Activated T-cell treated with anti-CD3 and anti-CD28 coated beads for 24 hours (primary cell): Measurements from ENCODE around the gene NRP1.
"Not testable (repeated sequence)": the region's sequence is repeated elsewhere in the genome, so short reads cannot be mapped to it uniquely, and the experiment has no call there.

Experiments used
- DNase-seq: peaks from one replicate; pipeline ENCODE4 v3.0.0-alpha.2; 2020; ENCODE audit warnings: low read depth

NRP1 gene

DNA sequence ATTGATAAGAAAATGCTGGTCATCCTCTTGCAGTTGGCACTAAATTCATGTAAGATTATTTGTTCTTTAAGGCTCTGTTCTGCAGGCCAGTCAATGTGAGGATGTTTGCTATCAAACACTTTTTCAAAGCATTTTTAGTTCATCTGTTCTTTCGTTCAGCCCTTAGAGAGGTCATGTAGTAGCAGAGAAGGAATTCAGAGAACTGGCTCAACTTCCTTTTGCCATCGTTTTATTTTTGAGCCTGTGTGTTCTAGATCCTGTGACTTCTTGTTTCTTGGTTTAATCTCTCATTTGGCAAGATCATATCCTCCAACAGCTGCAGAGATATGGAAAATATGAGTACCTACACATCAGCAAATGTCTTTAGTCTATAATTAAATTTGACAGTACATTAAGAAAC is 184.3 kb downstream of the NRP1 start:
- no peak for DNase-seq

DNA sequence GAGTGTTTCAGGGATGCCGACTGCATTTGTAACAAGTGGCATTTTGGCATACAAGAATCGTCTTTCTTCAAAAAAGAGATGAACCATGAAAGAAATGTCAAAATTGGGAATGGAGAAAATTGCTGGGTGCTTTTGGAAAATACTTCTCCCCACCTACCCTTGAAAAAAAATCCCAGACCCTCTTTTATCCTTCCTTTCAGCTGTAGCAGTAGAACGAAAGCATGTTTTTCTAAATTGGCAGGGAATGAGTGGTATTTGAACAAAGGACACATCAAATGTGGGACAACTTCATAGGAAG is 187.5 kb downstream of the NRP1 start:
- no peak for DNase-seq

DNA sequence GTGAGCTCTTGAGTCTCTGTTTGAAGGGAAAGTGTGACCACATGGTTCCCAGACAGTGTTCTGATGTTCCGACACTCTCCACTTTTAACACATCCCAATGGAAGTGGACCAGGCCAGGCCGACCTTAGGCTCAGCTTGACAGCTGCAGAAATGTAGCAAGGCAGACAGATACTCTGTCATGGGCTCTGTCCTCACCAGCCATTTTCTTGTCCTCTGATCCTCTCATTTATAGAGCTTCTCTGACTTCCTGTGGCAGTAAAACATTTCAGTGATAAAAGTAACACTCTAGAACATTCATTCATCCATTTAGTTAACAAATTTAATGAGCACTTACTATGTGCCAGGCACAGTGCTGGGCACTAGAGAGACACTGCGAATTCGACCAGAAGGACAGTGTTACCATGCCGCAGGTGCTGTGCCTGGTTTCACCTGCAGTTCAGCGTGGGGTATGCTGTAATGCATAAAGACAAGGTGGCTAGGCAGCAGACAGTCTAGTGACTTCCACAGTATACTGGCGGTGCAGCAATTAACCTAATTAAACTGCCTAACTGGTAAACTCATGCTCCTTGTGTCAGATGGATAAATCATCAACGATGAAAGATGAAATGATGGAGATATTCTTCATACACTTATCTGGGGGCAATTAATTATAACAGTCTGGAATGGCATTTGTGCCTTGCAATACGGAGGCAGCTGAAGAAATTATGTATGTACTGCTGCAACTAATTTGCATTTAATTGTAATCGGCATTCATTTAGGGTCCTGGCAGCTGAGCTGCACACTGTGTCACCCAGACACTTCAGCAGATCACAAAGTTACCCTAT is 188.1 kb downstream of the NRP1 start:
- no peak for DNase-seq

DNA sequence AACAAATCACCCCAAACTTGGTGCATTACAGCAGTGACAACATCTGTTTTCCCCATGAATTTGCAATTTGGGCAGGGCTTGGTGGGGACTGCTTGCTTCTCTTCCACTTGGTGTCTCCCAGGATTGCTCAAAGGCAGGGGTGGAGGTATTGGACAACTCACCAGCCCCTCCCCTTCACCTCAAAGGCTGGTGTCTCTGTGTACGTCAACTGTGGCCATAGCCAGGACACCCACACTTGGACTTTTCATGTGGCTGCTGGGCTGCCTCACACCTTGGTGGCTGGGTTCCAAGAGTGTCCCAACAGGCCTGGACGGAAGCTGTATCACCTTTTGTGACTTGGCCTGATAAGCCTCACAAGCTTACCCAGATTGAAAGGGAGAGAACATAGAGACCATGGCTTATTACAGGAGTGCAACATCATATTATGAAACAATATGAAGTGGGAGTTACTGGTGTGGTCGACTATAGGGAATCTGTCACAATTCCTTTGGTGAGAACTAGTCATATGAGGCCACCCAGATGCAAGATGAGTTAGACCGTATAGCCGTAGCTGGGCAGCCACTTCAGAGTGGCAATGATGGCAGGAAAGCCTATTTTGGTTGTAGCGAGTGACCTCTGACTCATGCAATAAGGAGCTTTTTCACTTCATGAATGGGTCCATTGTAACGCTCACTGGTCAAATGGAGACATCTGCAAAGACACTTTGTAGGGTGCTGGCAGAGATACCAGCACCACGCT is 188.8 kb downstream of the NRP1 start:
- DNase-seq: no peak

DNA sequence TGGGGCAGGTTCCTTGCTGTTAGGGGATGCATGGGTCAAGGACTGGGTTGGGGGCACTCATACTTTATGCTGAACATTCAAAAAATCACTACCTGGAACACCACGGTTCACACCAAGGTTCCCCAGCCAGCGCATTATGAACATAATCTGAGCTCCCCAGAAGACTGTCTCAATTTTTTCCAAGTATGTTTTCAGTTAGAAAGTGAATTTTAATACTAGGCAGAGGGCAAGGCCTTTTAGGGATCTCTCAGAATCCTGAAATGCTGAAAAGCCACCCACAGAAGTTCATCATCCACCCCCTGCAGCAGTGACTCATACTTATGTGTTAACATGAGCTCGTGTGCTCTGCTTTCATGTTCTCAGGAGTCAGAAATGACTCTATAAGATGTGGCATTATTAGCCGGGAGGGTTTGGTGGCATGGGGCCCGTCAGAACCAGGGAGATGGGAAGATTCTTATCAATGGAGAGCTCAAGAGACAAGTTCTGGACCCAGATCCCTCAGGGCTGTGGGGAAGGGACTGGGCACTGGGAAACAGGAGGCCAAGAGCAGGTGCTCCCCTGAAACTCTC is 191.2 kb downstream of the NRP1 start:
- DNase-seq: peak; percentile 51

DNA sequence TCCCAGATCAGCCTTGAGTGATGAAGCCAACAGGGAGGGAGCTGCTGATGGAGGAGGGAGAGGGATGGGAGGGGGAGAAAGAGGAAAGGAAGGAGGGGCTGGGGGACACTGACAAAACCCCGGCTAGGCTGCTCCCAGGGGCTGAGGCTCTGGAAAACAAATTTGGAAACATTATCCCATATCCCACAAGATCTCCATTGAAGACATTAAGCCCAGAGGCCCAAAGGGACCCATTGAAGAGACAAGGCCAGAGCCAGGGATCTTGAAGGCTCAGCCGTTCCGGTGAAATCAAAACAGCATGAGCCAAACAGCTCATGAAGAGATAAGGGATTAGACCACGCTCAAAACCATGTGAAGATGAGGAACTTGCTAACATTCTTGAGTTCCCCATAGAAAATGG is 192.2 kb downstream of the NRP1 start:
- DNase-seq: no peak

DNA sequence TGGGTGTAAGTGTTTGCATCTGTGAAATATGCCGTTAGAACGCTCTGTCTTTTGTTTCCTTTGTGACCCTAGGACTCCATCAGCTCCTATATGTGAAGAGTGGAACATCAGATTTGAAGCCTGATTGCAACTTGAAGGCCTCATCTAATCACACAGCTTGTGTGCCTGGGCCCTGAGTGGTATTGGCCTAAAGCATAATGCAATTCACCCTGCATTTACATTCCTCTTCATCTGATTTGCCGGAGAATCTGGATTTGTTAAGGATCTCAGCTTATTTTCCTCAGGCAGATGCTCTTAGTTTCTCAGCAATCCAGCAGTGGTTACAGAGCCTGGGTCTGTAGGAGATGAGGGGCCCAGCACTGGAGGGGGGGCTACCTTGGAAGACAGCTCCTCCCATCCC is 193.2 kb downstream of the NRP1 start:
- no peak for DNase-seq

DNA sequence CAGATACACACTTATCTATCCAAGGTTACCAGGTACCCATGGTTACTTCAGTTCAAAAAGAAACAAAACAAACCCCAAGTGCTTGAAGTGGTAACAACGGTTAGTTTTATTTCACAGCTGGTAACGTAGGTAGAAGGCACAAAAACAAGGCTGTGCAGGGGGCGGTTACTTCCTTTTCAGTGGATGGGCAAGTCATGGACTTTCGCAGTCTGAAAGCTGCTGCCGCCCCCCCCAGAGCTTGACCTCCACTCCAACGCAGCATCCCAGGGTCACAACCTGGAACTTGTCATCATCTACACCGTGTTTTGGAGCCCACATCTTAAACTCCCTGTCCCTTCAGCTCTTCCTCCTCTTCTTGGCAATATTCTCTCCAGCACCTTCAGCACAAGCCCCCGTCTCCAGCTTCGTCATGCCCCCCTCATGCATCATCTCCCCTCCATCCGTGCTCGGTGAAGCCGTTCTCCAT is 195.3 kb downstream of the NRP1 start:
- peak; percentile 58 for DNase-seq

DNA sequence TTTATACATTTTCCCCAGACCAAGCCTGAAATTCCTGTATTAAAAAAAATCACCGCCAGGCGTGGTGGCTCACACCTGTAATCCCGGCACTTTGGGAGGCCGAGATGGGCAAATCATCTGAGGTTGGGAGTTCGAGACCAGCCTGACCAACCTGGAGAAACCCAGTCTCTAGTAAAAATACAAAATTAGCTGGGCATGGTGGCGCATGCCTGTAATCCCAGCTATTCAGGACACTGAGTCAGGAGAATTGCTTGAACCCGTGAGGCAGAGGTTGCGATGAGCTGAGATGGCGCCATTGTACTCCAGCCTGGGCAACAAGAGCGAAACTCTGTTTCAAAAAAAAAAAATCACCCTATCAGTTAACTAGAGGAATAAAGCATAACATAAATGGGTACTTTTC is 195.8 kb downstream of the NRP1 start:
- DNase-seq: not testable (repeated sequence)

DNA sequence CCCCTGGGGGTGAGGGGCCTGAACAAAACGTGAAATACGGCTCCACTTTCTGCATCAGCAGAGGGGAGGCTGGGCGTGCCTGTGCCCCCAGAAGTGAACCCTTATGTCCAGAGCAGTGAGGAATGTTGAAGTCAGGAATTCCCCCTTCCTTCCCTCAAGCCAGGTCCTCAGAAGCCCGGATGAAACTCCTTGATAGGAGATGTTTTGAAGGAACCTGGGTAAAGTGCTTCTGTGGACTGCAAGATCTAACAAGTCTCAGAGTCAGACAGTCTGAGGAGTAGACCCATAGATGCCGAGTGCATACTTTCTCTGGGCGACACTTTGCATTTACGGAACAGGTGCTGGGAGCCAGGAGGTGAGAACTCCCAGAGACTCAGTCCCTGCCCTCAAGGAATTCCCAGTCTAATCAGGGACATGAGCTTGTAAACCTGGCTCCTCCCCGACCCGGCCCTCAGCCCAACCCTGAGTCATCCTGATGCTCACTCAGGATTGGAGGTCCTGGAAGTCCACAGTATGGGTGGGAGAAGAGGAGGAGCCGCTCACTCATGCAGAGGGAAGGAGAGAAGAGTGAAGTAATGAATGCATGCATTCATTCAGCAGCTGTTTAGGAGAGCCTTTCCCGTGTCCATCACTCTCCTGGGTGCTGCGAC is 197.0 kb downstream of the NRP1 start:
- no peak for DNase-seq

DNA sequence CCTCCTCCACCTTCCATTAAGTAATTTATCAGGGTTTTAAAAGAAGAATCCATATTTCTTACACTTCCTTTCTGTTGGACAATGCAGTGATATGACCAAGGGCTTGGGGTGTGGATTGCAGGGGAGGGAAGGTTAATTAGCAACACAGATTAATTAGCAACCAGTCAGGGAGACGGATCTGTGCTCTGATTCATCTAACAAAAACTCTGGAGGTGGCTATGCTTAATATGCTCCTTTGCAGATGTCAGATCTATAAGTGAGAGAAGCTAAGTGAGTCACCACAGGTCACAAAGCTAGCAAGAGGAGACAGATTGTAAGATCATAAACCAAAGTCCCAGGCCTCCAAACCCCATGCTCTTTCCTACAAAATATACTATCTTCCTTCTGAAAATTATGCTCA is 197.7 kb downstream of the NRP1 start:
- no peak for DNase-seq

DNA sequence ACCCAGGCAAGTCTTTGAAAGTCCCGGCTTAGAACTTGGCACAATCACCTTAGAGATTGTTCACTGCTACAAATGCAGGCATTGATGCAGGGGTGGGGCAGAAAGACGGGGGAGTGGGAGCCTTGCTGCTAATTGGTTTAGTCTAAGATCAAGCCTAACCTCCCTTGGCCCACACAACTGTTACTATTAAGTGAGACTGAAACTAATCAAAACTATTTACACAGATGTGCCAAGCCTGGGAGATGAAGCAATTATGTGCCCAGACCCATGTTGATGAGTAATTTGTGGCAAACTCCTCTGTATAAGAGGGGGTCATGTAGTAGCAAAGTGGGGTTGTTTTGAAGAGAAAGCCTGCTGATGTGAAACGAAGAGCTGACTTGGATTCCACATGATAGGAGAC is 198.2 kb downstream of the NRP1 start:
- DNase-seq: no peak

DNA sequence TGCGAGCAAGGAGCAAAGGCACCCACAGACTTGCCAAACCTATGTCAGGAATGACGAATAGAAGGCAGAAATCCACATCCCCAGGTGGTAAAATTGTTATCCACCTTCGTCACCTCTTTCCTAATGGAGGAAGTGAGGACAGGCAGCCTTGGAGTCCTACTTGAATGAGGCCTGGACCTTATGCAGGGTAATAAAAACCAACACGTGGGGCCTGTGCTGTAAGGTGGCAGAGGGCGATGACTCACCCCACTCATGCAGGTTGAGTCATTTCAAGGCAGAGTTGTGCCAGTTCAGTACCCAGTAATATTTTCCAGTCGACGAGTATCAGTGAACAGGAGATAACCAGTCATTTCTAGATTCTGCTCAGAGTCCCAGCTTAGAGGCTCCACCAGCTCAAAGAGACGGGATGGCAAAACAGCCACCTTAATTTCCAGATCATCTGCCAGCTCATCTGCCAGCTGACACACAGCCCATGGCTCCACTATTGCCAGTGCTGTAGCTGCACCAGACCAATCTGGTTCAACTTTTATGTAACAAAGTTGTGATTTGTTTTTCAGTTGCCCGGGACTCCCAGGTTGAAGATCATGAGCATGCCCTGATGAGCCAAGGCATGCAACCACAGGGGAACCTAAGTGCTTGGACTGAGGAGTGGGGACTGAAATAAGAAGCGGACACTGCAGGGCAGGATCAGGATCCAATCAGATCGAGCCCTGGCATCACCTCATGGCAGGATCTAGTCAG is 200.3 kb downstream of the NRP1 start:
- peak; percentile 77 for DNase-seq

DNA sequence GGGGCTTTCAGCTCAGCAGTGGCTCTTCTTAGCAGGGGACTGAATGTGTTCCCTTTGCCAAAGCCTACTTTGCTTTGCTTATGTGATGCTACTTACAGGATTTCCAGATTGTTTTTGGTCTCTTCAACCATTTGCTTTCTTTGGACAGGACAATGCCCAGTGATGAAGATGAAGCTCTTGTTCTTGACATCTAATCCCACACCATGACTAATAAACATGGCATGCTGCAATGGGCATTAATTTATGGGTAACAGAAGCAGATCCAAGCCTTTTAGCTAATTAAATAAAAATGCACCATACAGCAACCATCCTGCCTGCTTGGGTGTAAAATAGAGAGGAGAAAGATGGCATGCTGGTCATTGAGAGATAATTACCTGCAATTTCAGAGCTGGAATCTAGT is 200.9 kb downstream of the NRP1 start:
- DNase-seq: no peak

DNA sequence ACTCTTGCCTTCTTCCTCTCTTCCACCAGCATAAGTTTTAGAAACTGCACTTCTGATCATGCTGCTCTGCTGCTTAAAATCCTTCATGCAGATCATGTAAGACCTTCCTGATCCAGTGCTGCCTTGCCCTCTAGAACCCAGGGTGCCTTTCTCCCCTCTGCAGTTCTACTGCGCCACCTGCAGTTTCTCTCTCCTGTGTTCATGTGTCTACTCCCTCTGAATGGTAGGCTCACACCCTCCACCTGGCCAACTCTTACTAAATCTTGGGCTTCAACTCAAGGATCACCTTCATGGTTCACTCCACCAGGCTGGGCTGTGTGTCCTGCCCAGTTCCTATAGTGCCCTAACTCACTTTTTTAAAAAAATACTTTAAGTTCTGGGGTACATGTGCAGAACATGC is 201.8 kb downstream of the NRP1 start:
- no peak for DNase-seq

DNA sequence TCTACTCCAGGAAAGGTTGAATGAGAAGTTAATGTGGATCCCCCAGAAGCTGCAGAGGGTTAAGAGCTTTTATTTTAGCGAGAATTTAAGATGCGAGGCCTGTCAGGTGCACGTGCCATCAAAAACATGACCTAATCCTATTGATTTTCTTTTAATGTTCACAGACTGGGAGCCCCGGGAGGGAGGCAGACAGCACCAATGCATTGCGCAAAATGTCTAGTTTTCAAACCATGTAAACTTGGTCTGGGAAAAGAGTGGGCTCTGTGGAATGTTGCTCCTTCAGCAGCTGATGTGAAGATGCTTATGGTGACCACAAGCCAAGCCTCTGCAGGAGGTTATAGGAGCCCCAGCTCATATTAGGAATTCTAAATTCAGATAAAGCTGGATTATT is 204.5 kb downstream of the NRP1 start:
- DNase-seq: no peak

DNA sequence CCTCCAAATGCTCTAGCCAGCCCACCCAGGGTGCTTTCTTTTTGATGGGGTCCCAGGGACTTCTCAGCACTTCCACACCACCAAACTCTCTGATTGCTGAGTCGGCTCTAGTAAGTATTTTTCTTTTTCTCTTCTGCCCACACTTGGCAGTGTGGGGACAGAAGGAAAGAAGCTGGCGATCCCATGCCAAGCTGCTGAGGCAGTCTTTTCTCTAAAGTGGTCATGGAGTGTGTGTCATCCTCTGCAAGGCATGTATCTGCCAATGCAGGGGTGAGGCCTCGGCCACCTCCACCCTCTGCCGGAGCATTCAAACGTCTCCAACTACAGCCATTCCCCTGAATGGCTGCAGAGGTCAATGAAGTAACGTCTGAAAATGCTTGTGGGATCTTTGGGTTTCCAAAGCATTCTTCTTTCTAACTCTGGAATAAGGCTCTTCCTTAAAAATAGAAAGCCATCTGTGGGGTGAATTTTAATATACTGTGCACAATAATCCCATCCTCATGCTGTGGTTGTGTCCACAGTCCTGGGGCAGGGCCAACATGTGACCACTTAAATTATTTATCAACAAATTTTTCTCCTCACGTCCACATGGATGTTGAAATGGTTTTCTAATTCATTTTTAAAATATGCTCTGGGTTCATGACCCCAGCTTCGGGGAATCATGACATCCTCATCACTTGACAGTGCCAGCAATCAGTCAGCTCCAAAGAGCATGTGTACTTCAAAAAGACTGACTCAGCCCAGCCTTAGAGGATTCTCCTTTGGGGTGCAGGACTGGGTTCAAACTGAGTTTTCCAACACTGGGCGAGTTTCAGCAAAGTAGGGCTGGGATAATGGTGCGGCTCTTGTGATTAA is 205.1 kb downstream of the NRP1 start:
- no peak for DNase-seq

DNA sequence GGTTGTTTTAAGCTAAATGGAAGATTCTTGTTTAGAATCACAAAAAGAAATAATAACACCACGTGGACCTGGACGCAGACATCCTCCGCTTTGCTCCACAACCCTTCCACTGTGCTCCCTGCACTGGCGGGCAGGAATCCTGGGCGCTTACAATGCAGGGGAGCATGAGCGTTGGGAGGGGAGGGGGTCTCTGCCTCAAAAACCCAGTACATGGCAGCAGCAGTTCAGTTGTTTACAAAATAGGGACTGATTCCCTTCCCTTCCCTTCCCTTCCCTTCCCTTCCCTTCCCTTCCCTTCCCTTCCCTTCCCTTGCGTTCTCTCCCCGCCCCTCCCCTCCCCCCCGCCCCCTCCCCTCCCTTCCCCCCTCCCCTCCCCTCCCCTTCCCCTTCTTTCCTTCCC is 206.8 kb downstream of the NRP1 start:
- DNase-seq: no peak
